ENCODE results near the gene AOX1.
"Not testable (repeated sequence)": the region's sequence is repeated elsewhere in the genome, so short reads cannot be mapped to it uniquely, and the experiment has no call there.

Gene AOX1

GRCh38 chr2:200585730-200586643 is at the start of gene AOX1:
Gene AOX1, plus strand, starts transcription at chr2:200586014. Its CDS starts 95 bp downstream, at chr2:200586109.
- DNase-seq, result peak; percentile 42

- DNase-seq, result no peak
Observed at GRCh38 chr2:200538139-200538538, 47.7 kb upstream of the AOX1 start.

DNA sequence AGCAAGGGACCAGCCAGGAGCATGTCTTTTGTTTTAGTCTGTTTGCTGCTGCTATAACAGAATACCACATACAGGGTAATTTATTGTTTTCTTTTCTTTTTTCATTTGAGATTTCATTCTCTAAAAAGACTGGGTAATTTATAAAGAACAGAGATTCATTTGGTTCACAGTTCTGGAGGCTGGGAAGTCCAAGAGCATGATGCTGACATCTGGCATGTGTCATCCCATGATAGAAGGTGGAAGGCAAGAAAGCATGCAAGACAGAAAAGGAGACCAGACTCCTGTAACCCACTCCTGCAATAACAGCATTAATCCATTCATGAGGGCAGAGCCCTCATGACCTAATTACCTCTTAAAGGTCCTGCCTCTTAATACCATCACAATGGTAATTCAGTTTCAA is 45.0 kb upstream of the AOX1 start:
- DNase-seq, result no peak

- not testable (repeated sequence) for DNase-seq
Observed at GRCh38 chr2:200566596-200566995, 19.2 kb upstream of the AOX1 start.

DNA sequence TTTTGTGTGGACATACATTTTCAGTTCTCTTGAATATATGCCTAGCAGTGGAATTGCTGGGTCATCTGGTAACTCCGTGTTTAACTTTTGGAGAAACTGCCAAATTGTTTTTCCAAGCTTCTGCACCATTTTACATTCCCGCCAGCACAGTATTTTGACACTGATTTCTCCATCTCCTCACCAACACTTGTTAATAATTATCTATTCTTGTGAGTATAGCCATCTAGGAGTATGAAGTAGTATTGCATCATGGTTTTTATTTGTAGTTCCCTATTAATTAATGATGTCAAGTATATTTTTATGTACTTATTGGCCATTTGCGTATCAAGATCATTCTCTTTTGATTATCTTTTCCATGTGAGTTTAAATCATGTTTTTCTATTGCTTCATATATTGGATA is 17.9 kb upstream of the AOX1 start:
- DNase-seq, result no peak

DNA sequence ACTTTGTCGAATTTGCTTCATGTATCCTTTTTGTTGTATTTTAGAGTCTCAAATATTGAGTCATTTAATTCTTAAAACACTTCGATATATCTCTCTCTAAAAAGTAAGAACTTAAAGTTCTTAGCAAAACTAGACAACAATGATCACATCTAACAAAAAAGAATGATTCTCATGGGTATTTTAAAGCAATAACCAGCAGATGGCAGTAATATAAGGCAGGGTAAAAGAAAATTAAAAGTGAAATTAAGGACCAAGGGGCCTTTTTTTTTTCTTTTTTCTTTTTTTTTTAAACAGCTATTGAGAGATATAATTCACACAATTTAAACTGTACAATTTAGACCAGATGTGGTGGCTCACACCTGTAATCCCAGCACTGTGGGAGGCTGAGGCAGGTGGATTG is 9.9 kb upstream of the AOX1 start:
- DNase-seq, result no peak

DNA sequence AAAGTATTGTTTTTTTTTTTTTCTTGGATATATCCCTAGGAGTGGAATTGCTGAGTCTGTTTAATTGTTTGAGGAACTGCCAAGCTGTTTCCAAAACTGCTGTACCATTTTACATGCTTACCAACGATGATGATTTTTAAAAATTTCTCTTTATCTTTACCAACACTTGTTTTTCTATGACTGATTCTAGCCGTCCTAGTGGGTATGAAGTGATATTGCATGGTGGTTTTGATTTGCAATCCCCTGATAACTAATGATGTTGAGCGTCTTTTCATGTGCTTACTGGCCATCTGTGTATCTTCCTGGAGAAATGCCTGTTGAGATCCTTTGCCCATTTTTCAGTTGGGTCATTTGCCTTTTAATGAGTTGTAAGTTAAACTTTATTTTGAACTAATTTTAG is 8.8 kb upstream of the AOX1 start:
- DNase-seq, result no peak

- no peak for DNase-seq
Observed at GRCh38 chr2:200578778-200579177, 7.0 kb upstream of the AOX1 start.

- no peak for DNase-seq
Observed at GRCh38 chr2:200584639-200585038, 1.2 kb upstream of the AOX1 start.

DNA sequence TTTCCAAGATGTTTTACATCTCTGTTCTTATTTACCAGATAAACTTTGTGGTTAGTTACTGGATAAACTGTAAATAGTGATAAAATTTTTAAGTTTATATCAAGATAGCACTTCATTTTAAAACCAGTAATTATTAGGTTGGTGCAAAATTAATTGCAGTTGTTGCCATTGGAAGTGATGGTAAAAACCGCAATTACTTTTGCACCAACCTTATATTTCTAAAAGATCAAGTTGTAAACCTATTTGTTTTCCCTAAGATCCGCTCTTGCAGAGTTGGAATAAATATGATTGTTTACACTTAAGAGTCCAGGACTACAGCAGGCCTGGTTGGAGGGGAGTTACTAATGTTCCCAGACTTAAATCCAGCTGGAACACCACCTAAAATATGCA is 479 bp upstream of the AOX1 start:
- DNase-seq, result no peak

DNA sequence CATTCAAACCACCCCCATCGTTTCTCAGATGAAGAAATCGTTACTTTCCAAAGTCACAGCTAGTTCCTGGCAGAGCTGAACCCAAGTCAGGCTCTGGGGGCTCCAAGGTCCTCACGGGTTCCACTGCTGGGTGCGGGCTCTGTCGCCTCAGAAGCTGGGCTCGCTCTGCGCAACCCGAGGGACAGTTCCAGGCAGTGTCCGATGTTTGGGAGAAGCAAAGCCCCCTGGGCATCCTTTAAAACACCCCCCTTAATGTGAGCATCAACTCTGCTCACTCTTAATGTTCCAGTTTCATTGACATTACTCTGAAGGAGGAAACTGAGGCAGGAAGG is 796 bp downstream of the AOX1 start:
- no peak for DNase-seq

DNA sequence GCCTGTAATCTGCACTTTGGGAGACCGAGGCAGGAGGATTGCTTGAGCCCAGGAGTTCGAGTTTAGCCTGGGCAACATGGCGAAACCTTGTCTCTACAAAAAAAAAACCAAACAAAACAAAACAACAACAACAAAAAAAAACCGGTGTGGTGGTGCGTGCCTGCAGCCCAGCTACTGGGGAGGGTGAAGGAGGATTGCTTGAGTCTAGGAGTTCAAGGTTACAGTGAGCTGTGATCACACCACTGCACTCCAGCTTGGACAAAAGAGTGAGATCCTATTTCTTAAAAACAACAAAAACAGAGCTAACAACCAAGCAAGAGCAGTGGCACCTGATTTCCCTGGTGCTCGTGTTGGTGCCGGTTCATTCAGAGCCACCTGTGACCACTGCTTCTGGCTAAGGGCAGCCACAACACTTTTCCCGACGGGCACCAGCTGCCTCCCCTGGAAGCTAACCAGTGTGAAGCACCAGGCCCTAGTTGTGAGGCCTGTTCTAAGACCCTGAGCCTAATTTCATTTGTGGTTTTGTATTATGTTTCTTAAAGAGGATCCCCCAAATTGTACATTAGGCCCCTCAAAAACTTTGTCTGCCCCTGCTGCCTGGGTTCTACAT is 1.3 kb downstream of the AOX1 start:
- no peak for DNase-seq

- no peak for DNase-seq
Observed at GRCh38 chr2:200588076-200588678, 2.4 kb downstream of the AOX1 start.

DNA sequence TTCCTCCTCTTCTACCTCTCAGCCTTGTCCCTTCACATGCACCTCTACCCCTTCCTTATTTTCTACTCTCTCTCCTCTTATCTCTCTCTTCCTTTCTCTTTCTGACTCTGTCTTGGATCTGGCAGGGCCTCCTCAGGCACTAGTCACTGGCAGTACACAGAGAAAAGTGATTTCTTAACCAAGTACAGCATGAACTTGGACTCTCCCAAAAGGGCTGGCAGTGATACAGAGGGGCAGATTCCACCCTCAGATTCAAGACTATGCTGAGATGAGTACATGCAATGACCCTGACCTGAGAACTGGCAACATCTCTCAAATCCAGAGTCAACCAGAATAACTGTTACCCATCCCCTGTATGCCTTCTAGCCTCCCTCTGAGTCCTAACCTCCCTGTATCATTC is 4.3 kb downstream of the AOX1 start:
- DNase-seq, result no peak

GRCh38 chr2:200591308-200591707 is 5.5 kb downstream of the AOX1 start:
- DNase-seq, result no peak

DNA sequence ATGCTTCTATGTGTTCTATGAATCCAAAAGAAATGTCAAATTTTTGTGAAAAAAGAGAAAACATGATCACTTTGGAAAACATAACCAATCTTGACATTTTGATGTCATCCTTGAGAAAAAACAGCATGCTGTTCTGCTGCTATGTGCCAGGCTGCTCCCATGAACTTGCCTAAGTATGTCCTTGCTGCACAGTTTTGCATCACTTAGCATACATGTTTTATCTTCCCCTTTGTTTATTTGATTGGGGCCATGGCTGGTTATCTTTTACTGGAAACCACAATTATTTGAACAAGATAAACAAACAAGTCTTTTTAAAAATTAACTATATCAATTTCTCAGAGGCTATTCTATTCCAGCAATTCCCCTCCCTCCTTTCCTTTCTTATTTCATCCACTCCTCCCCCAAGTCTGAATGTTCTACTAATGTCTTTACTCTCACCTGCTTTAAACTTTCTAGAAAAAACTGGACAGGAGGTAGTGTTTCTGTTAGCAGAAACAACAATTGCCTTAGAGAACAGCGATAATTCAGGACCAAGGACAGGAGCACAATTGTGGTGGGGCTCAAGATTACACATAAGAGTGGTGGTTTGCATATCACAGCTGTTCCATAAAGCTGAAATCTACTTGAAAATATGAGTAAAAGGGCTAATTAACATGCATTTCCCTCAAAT is 6.7 kb downstream of the AOX1 start:
- no peak for DNase-seq

- no peak for DNase-seq
Observed at GRCh38 chr2:200593905-200594304, 8.1 kb downstream of the AOX1 start.

DNA sequence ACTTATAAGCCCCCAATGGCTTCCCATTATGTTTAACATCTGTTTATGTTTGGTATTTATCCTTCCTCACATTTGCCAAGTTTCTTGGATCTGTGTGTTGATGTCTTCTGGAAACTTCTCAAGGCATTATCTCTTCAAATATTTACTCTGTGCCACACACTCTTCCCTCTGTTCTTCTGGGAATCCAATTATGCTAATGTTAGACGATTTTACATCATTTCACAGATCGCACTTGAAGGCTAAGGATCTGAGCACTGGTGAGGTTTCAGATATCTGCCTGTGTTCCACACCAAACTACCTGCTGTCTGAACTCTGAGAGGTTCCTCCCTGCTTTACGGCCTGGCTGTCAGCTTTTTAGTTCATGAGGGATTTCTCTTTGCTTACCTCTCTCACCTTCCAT is 10.1 kb downstream of the AOX1 start:
- no peak for DNase-seq

DNA sequence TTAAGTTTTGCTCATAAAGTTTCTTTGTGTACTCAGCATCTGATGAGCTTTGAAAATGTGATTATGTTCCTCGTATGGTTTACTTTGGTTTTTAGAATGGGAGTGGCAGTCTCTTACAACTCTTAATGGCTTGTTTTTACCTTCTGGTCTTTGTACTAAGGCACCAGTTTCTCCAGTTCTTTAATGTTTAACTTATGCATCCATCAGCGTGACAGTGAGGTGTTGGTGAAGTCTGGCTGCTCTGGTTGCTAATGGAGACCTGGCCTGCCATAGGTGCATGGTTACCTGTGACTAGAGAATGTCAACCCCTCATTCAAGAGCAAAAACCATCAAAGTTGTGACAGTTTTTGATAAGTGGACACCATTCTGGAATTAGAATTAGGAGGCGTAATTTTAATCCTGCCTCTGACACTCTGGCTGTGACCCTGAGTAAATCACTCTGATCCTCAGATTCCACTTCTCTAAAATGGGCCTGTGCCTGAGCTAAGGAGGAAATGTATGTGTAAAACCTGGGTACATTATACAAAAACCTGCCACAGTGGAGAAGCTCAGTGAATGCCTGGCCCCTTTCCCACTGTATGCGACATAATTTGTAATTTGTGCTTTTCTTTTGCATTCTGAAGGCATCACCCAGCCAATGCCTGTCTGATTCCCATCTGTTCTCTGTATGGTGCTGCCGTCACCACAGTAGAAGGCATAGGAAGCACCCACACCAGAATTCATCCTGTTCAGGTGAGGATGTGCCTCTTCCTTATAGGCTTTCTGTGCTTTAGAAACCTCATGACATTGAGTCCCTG is 11.2 kb downstream of the AOX1 start:
- no peak for DNase-seq

- no peak for DNase-seq
Observed at GRCh38 chr2:200599206-200599605, 13.4 kb downstream of the AOX1 start.

- no peak for DNase-seq
Observed at GRCh38 chr2:200600549-200601225, 14.9 kb downstream of the AOX1 start.

GRCh38 chr2:200602584-200602983 is 16.8 kb downstream of the AOX1 start:
- no peak for DNase-seq

Data from DMS 273 treated with DMSO at 0.1 percent for 48 hours (cell line).